Mucosa of stomach (tissue), 1 donor: ENCODE data around the gene CGRRF1.
A peak's percentile ranks its signal among the peaks of the same experiment; 100 is the strongest.

ENCODE experiments used
- H3K27me3 ChIP-seq: one replicate; pipeline ENCODE4 v1.7.0; 2013; ENCODE audit warnings: mild to moderate bottlenecking, low read length; ENCODE audit not compliant: control insufficient read depth, insufficient read depth
- H3K36me3 ChIP-seq: one replicate; pipeline ENCODE4 v1.7.0; 2013; ENCODE audit warnings: low read length; ENCODE audit not compliant: control insufficient read depth, insufficient read depth
- H3K4me1 ChIP-seq: one replicate; pipeline ENCODE4 v1.7.0; 2013; ENCODE audit warnings: mild to moderate bottlenecking, low read length; ENCODE audit not compliant: control insufficient read depth, insufficient read depth
- H3K4me3 ChIP-seq: one replicate; pipeline ENCODE4 v1.7.0; 2013; ENCODE audit warnings: low read length
- H3K9ac ChIP-seq: one replicate; pipeline ENCODE4 v1.7.0; 2013; ENCODE audit warnings: mild to moderate bottlenecking, low read length, moderate library complexity
- H3K9me3 ChIP-seq: one replicate; pipeline ENCODE4 v1.7.0; 2013; ENCODE audit warnings: mild to moderate bottlenecking, low read length, moderate library complexity; ENCODE audit not compliant: control insufficient read depth
- donor health status: Pancreatic carcinoma.

The CGRRF1 gene

GRCh38 chr14:54555651-54556050 lies 45.9 kb downstream of the CGRRF1 start:
- Histone ChIP-seq H3K36me3 (no peaks in the 10 kb centered on the region), H3K9me3 (no peaks in the 10 kb centered on the region), H3K27me3 (no peaks in the 10 kb centered on the region), H3K4me3 (no peak overlapping the region), H3K9ac (no peak overlapping the region), H3K4me1 (no peaks in the 10 kb centered on the region)

GRCh38 chr14:54556535-54556934 lies 46.8 kb downstream of the CGRRF1 start:
- no peaks in the 10 kb centered on the region for H3K36me3 ChIP-seq
- no peak overlapping the region for H3K9ac ChIP-seq
- H3K4me1 ChIP-seq = no peaks in the 10 kb centered on the region
- H3K9me3 ChIP-seq = no peaks in the 10 kb centered on the region
- H3K4me3 ChIP-seq = no peak overlapping the region
- H3K27me3 ChIP-seq = no peaks in the 10 kb centered on the region

GRCh38 chr14:54562334-54562733 lies 52.6 kb downstream of the CGRRF1 start:
- H3K9ac ChIP-seq = no peak overlapping the region
- no peaks in the 10 kb centered on the region for H3K9me3 ChIP-seq
- no peak overlapping the region for H3K4me3 ChIP-seq
- no peaks in the 10 kb centered on the region for H3K36me3 ChIP-seq
- H3K4me1 ChIP-seq = peaks cover 11% of the 10 kb centered on the region
- H3K27me3 ChIP-seq = peaks cover 11% of the 10 kb centered on the region

GRCh38 chr14:54564071-54564867 lies 54.6 kb downstream of the CGRRF1 start:
- H3K4me3 ChIP-seq = peak overlapping the region; percentile 38

GRCh38 chr14:54564868-54565784 lies 55.4 kb downstream of the CGRRF1 start:
- Histone ChIP-seq H3K9ac (peak overlapping the region; percentile 98), H3K4me1 (peaks cover 11% of the 10 kb centered on the region), H3K36me3 (no peaks in the 10 kb centered on the region), H3K27me3 (peaks cover 29% of the 10 kb centered on the region), H3K4me3 (peak overlapping the region; percentile 38), H3K9me3 (no peaks in the 10 kb centered on the region)

More at GRCh38 chr14:54564071-54564867, 54.6 kb downstream of the CGRRF1 start:
- Histone ChIP-seq H3K4me1 (peaks cover 11% of the 10 kb centered on the region), H3K9ac (peak overlapping the region; percentile 98), H3K36me3 (no peaks in the 10 kb centered on the region), H3K27me3 (peaks cover 26% of the 10 kb centered on the region), H3K9me3 (no peaks in the 10 kb centered on the region)

- Histone ChIP-seq H3K9me3 (no peaks in the 10 kb centered on the region), H3K4me3 (peak overlapping the region; percentile 38), H3K9ac (peak overlapping the region; percentile 98), H3K36me3 (no peaks in the 10 kb centered on the region), H3K4me1 (peaks cover 11% of the 10 kb centered on the region), H3K27me3 (peaks cover 29% of the 10 kb centered on the region)
Observed at GRCh38 chr14:54565785-54566409, 56.2 kb downstream of the CGRRF1 start.

- H3K27me3 ChIP-seq = peaks cover 29% of the 10 kb centered on the region
- peak within 1 kb of the TSS; percentile 59 for H3K4me3 ChIP-seq
- no peaks in the 10 kb centered on the region for H3K36me3 ChIP-seq
- peak within 1 kb of the TSS; percentile 73 for H3K9ac ChIP-seq
- H3K9me3 ChIP-seq = no peaks in the 10 kb centered on the region
- peaks cover 11% of the 10 kb centered on the region for H3K4me1 ChIP-seq
Observed at GRCh38 chr14:54566410-54567223, 56.9 kb downstream of the CGRRF1 start, which contains the start of gene SAMD4A. Gene SAMD4A (plus strand): TSS chr14:54567128. CDS start chr14:54567917, 789 bp downstream.

- H3K9ac ChIP-seq = peak overlapping the region; percentile 73
- no peaks in the 10 kb centered on the region for H3K9me3 ChIP-seq
- peaks cover 11% of the 10 kb centered on the region for H3K4me1 ChIP-seq
- no peaks in the 10 kb centered on the region for H3K36me3 ChIP-seq
- H3K4me3 ChIP-seq = peak overlapping the region; percentile 59
- H3K27me3 ChIP-seq = peaks cover 29% of the 10 kb centered on the region
Observed at GRCh38 chr14:54567224-54567638, 57.5 kb downstream of the CGRRF1 start.

DNA sequence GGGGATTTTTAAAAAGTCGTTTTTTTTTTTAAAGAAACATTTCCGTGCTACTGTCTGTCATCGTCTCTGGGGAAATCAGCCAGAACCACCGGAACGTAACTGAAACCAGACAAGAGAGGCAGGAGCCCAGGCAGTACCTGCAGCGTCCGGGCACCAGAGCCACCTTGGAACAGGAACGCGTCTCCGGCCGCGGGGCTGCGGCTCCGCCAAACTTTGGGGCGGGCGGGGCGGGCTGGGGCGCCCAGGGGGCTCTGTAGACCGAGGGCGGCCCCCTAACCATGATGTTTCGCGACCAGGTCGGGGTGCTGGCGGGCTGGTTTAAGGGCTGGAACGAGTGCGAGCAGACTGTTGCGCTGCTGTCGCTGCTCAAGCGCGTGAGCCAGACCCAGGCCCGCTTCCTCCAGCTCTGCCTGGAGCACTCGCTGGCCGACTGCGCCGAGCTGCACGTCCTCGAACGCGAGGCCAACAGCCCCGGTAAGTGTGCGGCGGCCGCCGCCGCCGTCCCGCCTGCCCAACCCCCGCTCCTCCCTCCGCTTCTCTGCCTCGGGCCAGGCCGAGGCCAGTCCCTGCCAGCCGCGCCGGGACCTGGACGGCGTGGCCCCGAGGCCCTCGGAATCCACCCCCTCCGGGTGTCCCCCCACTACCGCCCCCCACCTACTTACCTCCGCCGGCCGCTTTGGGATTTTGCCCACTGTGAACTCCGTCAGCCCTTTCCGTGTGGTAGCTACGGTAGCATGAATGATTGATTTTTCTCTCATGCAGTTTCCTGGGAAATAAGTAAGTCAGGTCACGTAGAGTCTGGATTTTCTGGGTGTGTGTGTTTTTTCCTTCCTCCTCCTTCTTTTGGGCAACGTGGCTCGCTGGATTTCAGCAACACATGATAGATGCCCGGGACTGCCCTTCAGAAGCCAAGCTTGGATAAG lies 58.2 kb downstream of the CGRRF1 start:
- Histone ChIP-seq H3K36me3 (no peaks in the 10 kb centered on the region), H3K4me1 (peaks cover 11% of the 10 kb centered on the region), H3K27me3 (peaks cover 29% of the 10 kb centered on the region), H3K4me3 (peak overlapping the region; percentile 59), H3K9ac (peak overlapping the region; percentile 73), H3K9me3 (no peaks in the 10 kb centered on the region)

GRCh38 chr14:54568821-54569595 lies 59.3 kb downstream of the CGRRF1 start:
- no peaks in the 10 kb centered on the region for H3K9me3 ChIP-seq
- peaks cover 11% of the 10 kb centered on the region for H3K4me1 ChIP-seq
- H3K4me3 ChIP-seq = no peak overlapping the region
- peaks cover 29% of the 10 kb centered on the region for H3K27me3 ChIP-seq
- no peaks in the 10 kb centered on the region for H3K36me3 ChIP-seq
- no peak overlapping the region for H3K9ac ChIP-seq
